Astrocyte of the spinal cord (primary cell): ENCODE data around the gene TEX55.
A peak's percentile ranks its signal among the peaks of the same experiment; 100 is the strongest.

Experiments
- DNase-seq: peaks from one replicate; pipeline ENCODE4 v3.0.0; 2011; ENCODE audit warnings: low read depth, low spot score
- H3K4me3 ChIP-seq: 2 replicates; pipeline ENCODE4 v1.5.1; 2011; ENCODE audit warnings: low read depth, mild to moderate bottlenecking, low read length, moderate library complexity
- in situ Hi-C: cut with HindIII; loops from 2 replicates; pipeline ENCODE4 v1.10.0; 2017; ENCODE audit warnings: low sequenced_read_pairs
- TF ChIP-seq, protein P1 (sequence below): IDR thresholded peaks from 2 replicates; pipeline ENCODE4 v1.5.1; 2012; ENCODE audit warnings: low read depth, mild to moderate bottlenecking, low read length, inconsistent platforms

The TEX55 gene

DNA sequence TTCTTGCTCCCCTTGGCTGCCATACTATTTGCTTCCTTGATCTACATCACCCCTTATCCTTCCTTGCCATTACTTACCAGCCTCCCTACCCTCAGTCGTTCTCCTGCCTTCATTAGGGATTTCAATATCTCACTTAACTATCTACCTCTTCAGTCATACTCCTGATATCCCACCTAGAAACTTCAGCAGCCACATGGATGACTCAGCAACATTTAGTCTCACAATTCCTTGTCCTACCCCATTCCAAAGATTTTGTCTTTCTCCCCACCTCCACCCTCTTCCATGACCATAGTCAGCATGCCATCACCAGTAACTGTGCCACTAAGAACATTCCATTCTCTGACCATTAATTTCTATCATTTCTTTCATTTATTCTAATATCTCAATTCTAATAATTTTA is 45.8 kb downstream of the TEX55 start:
- DNase-seq = no peak
- in situ Hi-C loops = no loop called here

DNA sequence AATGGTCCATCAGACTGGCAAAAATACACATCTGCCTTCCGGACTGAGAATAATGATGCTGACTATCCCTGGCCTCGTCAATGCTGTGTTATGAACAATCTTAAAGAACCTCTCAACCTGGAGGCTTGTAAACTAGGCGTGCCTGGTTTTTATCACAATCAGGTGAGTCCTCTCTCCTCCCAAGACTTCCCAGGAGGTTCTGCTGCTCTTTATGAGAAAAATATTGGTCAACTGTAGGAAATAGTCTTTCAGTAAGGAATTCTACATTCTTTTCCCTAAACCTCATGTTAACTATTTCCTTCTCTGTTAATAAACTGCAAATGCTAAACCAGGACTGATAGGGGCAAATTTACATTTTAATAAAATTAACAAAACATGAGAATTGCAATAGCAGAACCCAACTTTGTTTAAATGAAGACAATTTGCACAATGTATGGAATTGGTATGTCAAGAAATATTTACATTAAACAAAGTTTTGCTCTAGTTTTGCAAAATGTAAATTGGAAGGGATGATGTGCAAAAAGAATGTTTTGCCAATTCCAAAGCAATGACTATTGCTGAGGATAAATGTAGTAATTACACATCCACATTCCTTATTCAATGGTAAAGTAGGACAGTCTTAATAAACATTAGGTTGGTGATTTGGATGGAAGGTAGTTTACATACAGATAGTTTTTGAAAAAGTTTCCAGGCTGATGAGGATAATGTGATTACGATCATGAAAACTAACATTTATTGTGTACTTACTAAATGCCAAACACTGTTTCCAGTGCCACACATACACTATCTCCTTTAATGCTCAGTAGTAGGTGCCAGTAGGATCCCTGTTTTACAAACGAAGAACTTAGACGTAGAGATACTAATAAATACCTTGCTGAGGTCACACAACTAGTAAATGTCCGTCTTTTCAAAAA is 48.5 kb downstream of the TEX55 start:
- peak; percentile 6 for DNase-seq
- TF ChIP-seq, protein P1, sequence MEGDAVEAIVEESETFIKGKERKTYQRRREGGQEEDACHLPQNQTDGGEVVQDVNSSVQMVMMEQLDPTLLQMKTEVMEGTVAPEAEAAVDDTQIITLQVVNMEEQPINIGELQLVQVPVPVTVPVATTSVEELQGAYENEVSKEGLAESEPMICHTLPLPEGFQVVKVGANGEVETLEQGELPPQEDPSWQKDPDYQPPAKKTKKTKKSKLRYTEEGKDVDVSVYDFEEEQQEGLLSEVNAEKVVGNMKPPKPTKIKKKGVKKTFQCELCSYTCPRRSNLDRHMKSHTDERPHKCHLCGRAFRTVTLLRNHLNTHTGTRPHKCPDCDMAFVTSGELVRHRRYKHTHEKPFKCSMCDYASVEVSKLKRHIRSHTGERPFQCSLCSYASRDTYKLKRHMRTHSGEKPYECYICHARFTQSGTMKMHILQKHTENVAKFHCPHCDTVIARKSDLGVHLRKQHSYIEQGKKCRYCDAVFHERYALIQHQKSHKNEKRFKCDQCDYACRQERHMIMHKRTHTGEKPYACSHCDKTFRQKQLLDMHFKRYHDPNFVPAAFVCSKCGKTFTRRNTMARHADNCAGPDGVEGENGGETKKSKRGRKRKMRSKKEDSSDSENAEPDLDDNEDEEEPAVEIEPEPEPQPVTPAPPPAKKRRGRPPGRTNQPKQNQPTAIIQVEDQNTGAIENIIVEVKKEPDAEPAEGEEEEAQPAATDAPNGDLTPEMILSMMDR = no peak
- H3K4me3 ChIP-seq = no peak overlapping the region
- in situ Hi-C loops = no loop called here

More for the DNA sequence above, 45.8 kb downstream of the TEX55 start:
- no peak overlapping the region for H3K4me3 ChIP-seq
- TF ChIP-seq, protein P1 = no peak

DNA sequence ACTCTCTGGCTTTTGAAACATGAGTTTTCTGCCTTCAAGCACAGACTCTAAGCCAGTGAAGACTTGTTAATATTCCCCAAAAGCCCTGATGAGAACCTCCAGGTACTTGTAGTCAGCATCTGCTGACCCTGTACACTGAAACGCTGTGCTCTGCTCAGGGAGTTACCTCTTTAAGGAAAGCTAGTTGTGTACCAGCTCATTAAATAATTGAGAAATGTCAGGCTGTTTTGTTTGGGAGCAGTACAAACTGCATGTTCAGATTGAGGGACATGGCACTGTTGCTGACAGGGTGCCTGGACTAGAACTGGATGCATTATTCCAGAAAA is 49.1 kb downstream of the TEX55 start:
- TF ChIP-seq, protein P1 = no peak
- no peak for DNase-seq
- in situ Hi-C loops = no loop called here
- H3K4me3 ChIP-seq = no peak overlapping the region

DNA sequence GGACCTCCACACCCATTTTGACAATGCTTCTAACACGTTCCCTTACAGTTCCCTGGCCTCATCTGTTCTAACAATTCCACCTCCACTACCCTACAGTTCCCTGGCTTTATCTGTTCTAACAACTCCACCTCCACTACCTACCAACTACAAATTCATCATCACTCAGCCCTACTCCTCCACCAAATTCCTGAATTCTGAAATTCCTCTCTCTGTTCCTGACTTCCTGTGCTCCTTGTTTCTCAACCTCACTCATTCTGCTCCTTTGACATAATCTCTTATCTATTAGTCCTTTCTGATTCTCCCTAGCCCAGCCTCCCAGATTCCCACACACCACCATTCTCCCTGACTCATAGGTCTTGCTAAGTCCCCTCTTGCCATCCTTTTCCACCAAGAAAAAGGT is 49.9 kb downstream of the TEX55 start:
- H3K4me3 ChIP-seq = no peak overlapping the region
- DNase-seq = no peak
- TF ChIP-seq, protein P1 = no peak
- in situ Hi-C loops = no loop called here
